ENCODE measurements around the gene BBS9.
A peak's percentile ranks its signal among the peaks of the same experiment; 100 is the strongest.
"Not testable (repeated sequence)": the region's sequence is repeated elsewhere in the genome, so short reads cannot be mapped to it uniquely, and the experiment has no call there.

BBS9 gene

DNA sequence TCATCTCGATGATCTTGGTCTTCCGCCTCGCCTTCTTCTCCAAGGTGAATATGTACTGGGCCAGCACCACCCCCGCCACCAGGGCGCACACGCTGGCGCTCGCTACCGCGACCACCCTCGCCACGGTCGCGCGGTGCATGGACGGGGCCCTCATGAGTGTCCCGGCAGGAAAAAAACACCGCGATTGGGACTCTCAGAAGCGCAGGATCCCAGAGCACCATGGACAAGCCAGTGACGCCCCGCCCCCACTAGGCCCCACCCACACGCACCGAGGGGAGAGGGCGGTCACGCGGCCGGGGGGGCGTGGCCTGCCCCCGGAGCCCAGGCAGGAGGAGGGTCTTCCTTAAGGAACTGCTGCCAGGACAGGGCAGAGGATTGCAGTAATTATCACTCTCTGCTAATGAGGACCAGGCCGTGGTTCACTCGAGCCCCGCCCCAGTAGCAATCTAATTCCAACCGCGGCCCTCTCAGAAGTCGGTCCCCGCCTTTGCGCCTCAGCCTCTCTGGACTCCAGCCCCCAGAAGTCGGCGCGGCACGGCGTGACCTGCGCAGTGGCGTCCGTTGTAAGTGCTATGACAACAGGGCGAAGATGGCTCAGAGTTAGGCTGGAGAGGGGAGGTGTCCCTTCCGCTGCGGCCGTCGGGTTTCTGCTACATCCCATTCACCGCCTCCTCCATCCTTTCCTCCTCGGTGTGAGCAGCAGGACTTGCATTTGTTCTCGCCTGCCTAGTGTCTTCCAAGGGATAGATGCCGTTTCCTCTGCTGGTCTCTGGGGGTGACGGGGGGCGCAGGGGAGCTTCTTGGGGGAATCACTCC is at the start of gene BBS9:
Gene BBS9 (plus strand): TSS at position 575 of the 816 bp plus-strand sequence. CDS start 16,689 bp downstream, outside the sequence.
- peak; percentile 83 for DNase-seq (ENCODE audit: low read depth)

DNA sequence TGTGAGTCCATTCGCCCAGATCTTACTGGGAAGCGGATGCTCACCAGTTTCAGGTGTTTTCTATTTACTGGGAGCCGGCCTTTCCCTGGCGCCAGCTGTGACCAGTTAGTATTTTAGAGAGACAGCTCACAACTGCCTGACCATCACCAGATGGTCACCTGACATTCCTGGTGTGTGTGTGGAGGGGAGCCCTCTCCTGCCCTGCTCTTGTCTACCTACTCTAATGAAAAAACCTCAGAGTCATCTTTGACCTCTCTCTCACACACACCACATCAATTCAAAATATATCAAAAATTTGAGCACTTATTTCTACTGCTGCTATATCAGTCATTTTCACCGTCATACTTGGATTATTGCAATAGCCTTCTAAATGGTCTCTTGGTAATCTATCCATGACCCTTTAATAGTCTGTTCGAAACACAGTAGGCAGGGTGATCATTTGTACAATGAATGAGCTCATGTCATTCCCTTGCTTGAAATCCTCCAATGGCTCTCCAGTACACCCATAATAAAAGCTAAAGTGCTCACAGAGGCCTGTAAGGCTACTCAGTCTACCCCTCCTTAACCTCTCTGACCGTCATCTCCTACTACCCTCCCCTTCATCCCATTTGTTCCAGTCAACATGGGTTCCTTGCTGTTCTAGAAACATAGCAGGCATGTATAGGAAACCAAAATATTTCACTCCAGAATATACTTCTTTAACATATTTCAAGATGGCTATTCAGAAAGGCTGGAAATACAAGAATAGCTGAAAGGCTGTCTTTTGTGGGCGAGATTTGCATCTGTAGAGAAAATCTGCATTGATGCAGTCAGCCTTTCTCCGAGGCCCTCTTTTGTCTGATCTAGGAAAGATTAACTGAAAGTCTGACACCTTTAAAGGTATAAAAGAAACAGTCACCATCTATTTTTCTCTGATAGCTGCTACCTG is 49.3 kb upstream of the BBS9 start:
- DNase-seq (ENCODE audit: low read depth): no peak

DNA sequence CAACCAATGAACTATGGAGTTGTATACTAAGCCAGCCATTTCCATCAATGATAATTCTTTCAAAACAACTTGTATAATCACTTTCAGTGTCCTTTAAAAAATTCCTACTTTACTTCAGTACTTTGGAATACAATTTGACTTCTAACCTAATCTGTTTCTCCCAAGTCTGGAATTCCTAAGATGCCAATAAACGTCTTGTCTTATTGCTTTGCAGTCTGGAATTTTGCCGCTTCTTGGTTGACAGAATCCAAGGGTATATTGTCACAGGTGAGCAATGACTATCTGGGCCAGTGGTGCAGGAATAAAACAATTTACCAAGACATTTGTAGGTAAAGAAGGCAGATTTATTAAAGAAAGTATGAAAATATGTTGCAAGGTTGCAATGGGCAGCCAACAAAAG is 42.0 kb upstream of the BBS9 start:
- no peak for DNase-seq (ENCODE audit: low read depth)

DNA sequence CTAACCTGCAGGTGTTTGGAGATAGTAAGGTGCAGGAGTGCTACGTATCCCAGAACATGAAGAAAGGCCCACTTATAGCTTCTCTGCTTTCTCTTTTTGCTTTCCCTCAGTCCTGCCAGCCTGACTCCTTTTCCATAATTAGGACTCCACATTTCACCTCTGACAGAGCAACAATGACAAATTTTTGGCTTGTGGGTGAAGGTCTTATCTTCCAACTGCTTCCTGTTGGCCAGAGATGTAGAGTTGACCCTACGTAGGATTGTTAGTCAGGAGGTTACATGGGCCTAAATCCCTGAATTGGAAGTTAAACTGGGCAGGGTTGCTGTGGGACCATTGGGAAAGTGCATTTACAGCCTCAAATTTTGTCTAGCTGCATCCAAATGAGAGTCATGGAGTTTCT is 41.5 kb upstream of the BBS9 start:
- no peak for DNase-seq (ENCODE audit: low read depth)

DNA sequence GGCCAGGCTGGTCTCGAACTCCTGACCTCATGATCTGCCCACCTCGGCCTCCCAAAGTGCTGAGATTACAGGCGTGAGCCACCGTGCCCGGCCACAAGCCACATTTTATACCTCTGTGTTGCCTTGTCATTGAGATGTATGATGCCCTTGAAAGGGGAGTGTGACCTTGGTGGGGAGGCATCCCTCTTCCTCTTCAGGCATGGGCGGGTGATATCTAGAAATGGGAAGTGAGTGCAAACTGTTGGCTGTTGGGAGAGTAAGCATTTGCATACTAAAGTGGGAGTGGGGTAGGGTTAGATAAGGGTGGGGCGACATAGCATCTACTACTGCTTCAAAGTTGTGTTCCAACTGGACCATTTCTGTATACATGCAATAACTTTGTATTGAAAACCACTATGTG is 40.2 kb upstream of the BBS9 start:
- DNase-seq (ENCODE audit: low read depth): no peak

DNA sequence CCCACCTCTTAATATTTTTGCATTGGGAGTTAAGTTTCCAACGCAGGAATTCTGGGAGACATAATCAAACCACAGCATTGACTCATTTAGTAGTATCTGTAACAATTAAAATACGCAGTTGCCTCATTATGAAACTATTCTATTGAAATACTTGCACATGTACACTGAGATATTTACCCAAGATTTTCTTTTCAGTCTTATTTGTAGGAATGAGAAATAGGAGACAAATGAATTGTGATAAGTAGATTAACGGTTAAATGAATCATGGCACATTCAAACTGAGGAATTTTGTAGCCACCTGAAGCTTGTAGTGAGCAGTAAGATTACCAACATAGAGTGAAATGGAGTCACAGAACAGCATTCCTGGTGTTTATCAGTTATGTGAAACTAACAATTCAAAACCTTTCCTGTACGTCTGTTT is 38.2 kb upstream of the BBS9 start:
- no peak for DNase-seq (ENCODE audit: low read depth)

DNA sequence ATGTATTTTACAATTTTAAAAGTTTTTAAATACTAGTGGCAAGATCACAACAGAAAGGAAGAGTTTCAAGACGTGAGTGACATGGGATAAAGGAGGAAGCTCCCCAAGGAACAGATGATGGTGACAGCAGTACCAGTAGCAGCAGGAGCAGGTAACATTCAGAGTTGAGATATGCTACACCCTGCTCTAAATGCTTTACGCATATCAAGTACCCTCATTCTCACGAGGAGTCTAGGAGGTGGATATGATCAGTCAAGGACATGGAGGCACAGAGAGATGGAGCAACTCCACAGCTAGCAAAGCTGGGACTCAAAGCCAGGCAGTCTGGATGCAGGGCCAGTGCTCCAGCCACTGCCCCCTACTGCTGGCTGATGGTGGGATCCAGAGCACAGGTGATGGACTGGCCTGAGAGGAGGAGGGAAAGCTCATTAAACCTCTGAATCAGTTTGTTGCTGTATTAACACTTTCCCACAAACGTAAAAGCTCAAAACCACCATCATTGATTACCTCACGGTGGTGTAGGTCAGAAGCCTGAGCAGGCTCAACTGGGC is 37.6 kb upstream of the BBS9 start:
- DNase-seq (ENCODE audit: low read depth): no peak

DNA sequence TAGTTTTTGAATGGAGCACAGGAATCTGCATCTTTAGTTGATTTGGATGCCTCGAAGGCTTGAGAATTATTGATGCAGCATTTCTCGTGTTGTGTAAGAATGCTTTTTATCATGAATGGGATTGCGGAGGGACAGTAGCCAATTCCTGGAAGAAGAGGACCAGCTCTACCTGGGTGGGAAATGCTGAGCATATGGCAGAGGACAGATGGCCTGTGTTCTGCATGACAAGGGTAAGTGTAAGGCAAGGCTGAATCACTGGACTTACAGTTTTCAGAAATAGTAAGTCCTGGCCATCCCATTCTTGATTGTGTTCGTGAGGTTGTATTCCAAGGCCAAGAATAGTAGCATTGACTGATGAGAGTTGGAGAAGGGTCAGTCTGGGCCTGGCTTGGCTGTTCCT is 36.1 kb upstream of the BBS9 start:
- DNase-seq (ENCODE audit: low read depth): no peak

DNA sequence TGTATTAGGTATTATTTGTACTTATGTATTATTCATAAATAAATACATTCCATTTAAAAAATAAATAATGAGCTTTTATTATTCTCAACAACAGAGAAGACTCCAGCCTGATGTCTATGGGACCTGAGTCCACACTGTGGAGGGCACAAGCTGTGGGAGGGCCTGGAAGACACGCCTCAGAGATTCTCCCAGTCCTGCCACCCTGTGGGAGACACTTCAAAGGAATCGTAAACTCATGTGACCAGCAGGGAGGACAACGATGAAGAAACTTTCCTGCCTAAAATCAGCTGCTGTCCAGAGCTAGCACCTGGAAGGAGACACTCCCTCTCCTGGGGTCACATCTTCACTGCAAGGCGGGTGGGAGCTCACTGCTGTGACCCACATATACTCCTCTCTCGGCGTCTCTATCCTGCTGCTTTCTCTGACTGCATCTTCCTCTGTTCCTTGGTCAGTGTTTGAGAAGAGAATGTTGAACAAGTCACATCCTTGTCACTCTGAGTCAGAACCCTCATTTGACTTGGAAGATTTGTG is 34.6 kb upstream of the BBS9 start:
- not testable (repeated sequence) for DNase-seq (ENCODE audit: low read depth)

DNA sequence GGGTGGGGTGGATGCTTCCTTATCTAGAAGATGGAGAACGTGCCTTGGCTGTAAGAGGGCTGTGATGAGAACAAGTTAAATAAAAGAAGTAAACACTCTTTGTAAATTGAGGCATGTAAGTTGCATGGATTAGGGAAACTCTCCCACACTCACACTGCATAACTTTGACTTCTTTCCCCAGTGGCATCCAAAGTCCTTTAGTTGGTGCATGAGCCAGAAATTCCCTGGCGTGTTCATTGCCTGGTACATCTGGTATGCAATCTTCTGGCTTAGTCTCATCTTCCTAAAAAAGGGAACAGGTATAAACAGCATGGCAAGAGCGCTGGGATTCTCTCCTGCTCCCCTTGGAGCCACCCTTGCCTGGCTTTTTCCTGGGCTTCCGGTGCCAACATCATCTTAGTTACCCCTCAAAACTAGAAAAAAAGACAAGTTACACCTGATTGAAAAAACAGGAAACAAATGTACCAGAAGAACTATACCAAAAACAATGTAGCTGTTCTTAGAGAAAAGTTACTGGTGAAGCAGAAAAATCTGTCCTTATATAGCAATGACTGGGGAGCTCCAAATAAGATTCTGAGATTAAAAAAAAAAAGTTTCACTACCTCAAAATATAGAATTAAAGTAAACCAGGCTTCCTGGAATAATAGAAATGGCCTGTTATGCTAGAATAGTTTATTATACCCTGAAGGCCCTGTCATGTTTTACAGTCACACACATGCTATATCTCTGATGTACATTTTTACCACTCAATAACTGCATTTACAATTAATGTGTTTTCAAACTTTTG is 30.0 kb upstream of the BBS9 start:
- DNase-seq (ENCODE audit: low read depth): no peak

DNA sequence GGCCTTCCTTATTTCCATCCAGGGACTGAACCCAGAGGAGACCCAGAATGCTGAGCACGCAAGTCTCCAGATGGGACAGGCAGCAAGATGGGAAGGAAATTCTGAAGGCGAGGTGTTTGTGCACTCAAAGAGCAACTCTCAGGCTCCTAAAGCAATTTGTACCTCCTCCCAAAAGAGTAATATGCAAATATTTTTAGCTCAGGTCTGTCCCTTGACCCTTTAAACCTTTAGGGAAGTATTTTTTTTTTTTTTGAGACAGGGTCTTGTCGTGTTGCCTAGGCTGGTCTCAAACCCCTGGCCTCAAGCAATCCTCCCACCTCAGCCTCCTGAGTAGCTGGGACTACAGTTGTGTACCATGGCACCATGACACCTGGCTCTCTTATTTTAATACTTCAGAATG is 28.6 kb upstream of the BBS9 start:
- no peak for DNase-seq (ENCODE audit: low read depth)

DNA sequence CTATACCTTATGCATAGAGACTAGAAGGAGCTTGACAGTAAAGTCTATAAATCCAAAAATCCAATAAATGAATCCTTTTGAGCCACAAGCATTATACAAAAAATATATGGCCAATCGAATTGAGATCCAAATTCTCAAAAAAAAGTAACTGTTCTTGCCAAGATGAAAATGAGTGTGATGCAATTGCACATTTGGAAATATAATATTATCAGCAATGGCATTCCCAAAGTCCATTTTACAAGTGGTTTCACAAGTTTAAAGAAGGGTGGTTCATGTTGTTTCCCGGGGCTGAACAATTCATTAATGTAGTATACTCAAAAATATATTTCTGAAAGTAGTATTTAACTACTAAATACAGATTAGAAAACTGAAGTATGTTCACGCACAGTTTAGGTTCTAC is 27.5 kb upstream of the BBS9 start:
- DNase-seq (ENCODE audit: low read depth): no peak

DNA sequence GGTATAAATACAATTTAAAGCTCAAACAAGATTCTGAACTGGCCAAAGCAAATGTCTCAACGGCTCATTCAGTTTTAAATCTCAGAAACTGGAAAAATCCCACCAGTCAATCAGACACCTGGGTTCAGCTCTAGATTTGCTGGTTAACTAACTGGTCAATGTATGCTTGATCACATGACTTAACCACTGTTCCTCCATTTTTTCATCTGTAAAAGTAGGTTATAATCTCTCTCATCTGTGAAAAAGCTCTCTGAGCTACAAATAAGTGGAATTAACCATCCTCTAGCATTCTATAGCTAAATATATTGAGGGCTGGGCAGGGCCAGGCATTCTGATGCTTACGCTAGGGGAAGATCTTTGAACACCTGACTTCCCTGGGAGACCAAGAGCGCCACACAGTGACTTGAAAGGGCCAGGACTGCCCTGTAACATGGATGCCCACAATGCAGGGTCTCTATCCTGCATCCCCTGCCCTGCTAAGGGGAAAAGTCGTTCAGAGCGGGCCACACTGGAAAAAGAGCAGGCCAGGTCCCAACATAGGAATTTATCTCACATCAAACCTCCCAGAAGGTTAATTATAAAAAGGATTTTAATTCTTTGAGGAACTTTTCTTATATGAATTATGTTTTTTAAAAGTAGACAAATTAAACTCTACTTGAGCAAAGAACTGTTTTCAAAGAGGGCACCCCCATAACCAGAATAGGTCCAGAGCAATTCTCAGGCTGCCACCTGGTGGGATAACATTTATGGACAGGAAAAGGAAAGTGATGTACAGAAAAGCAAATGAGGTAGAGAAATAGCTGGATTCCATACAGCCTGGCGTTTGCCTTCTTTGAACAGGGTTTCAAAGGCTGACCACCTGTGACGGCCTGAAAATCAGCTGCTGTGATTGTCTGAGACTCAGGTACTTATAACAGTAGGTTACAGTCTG is 22.0 kb upstream of the BBS9 start:
- peak; percentile 23 for DNase-seq (ENCODE audit: low read depth)

DNA sequence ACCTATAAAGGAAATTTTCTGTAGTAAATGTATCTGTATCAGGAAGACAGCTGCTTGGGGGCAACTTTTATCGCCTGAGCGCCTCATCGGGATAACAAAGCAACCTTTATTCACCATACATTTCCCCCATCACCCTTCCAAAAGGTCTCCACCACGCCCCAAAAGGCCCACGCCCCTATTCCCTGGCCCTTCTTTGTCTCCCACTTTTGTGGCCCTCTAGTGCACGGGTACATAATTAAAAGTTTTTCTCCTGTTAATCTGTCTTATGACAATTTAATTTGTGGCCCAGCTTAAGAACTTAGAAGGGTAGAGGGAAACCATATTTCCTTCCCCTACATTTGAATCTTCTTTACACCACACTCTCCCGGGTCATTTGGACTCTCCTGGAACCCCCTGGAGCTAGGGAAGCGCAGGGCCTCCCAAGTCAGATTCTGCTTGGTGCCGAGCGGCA is 20.8 kb upstream of the BBS9 start:
- no peak for DNase-seq (ENCODE audit: low read depth)

DNA sequence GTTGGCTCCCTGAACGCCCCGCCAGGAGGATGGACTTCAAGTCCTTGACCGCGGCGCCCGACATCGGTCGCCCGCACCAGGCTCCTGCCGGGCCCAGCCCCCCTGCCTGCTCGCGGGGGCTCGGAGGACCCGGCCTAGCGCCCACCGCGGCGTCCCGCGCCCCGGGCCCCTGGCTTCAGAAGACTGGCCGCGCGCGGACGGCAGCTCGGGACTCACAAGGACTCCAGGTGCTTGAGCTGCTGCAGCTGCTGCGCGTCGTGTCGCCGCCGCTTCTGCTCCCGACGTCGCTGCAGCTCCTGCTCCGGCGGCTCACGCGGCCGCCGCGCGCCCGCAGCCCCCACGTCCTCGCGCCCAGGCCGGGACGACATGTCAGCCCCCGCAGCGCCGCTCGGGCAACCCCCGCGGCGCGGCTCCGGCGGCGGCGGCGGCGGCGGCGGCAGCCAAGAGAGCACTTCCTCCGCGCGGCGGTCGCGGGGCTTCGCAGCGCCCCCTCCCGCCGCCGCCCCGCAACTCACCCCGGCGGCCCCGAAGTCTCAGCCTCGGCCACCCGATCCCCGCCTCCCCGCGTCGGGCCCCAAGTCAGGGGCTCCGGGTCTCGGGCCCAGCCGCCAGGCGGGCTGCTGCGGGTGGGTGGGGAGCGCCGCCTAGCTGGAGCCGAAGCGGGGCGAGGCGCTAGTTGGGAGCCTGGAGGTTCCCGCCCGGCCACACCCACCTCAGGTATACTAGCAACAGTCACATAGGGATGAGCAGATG is 20.2 kb upstream of the BBS9 start, which contains the start of gene RP9:
Gene RP9 (minus strand): TSS at position 400 of the 753 bp plus-strand sequence. CDS start 32 bp downstream, at position 368.
- DNase-seq (ENCODE audit: low read depth): peak; percentile 65

DNA sequence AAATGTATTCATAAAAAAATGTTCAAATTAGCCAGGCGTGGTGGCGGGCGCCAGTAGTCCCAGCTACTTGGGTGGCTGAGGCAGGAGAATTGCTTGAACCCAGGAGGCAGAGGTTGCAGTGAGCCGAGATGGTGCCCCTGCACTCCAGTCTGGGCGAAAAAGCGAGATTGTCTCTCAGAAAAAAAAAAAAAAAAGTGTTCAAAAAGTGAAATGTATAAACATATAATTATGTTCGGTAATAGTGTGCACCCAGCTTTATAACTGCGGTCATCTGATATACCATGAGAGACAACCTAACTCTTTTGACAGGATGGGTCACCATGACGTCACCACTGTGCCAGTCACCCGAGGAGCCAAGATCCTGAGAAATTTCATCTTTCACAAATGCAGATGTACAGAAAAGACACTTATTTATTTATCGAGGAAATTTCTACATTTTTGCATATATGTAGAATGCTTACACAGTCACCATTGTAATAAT is 19.6 kb upstream of the BBS9 start:
- no peak for DNase-seq (ENCODE audit: low read depth)

DNA sequence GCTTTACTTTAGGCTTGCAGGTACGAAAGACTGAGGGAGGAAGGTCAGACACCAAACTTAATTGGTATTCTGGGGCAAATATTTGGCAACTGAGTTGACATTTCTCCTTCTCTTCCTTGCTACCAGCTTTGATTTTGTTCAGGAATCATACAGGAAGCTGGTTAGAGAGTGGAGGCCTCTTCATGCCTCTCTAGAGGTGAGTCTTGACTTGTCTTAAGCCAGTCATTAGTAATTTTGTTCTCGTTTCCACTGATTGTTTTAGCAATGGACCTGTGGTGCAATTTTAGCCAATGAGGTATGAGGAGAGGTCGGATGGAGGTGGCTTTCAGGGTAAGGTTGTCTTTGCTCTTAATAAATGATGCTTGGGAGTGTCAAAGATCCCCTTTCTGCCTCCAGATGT is 17.8 kb upstream of the BBS9 start:
- no peak for DNase-seq (ENCODE audit: low read depth)

DNA sequence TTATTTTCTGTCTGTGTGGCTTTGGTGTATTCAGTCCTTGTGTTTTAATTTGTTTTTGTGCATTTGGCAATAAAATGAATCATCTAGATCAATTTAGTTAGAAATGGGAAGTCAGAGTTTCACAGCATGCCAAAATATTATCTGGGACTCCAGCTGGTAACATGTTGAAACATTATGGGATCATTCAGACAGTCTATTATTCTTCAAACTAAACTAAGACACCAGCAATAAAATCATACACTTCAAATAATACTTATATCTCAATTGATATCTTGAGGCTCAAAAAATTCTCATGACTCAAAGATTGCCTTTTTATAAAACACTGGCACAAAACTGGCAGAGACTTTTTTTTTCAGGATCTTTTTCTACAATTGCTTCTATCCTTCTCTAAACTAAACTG is 14.4 kb upstream of the BBS9 start:
- no peak for DNase-seq (ENCODE audit: low read depth)

DNA sequence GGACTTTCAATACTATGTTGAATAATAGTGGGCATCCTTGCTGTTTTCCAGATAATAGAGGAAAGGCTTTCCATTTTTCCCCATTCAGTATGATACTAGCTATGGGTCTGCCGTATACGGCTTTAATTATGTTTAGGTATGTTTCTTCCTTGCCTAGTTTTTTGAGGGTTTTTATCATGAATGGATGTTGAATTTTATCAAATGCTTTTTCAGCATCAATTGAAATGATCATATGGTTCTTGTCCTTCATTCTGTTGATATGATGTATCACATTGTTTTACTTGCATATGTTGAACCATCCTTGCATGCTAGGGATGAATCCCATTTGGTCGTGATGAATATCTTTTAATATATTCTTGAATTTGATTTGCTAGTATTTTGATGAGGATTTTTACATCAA is 11.0 kb upstream of the BBS9 start:
- no peak for DNase-seq (ENCODE audit: low read depth)
